Thymus (tissue), 11 donors: ENCODE measurements around the gene CPT2. TPM values are rescaled to one million over a fixed set of nuclear protein-coding genes. Genes with fewer than 3 reads are reported as not detected.

Experiments used
- DNase-seq, 9 donors: peaks; one replicate each; pipeline ENCODE4 v3.0.0-alpha.2; 2013; ENCODE audit warnings: low spot score in 9 of 9, low read depth in 6 of 9, missing footprints in 1 of 9
- H3K27ac ChIP-seq, 2 donors: one replicate each; pipeline ENCODE4 v1.5.1; 2013; ENCODE audit warnings: control low read depth in 1 of 2, low read depth in 1 of 2, low read length in 1 of 2, mild to moderate bottlenecking in 1 of 2, moderate library complexity in 1 of 2
- H3K27me3 ChIP-seq, 2 donors: one replicate each; pipeline ENCODE4 v1.5.1; 2013; ENCODE audit warnings: low read length in 1 of 2; ENCODE audit not compliant: control insufficient read depth in 2 of 2, insufficient read depth in 1 of 2
- H3K36me3 ChIP-seq, 2 donors: one replicate each; pipeline ENCODE4 v1.5.1; 2013; ENCODE audit warnings: low read length in 1 of 2, mild to moderate bottlenecking in 1 of 2, moderate library complexity in 1 of 2; ENCODE audit not compliant: control insufficient read depth in 2 of 2, insufficient read depth in 2 of 2
- H3K4me1 ChIP-seq, 2 donors: one replicate each; pipeline ENCODE4 v1.5.1; 2013; ENCODE audit warnings: low read length in 2 of 2; ENCODE audit not compliant: control insufficient read depth in 2 of 2, insufficient read depth in 2 of 2
- H3K4me3 ChIP-seq, 2 donors: one replicate each; pipeline ENCODE4 v1.5.1; 2013; ENCODE audit warnings: low read length in 2 of 2, control low read depth in 1 of 2, mild to moderate bottlenecking in 1 of 2
- H3K9me3 ChIP-seq, 2 donors: one replicate each; pipeline ENCODE4 v1.5.1; 2013; ENCODE audit warnings: low read length in 1 of 2, mild to moderate bottlenecking in 1 of 2; ENCODE audit not compliant: control insufficient read depth in 2 of 2, insufficient read depth in 1 of 2
- WGBS: extraction: QIAGEN DNeasy Blood & Tissue Kit; methylation state at CpG from one replicate; pipeline ENCODE4 v1.1.7; 2013; 5-methylcytosine and 5-hydroxymethylcytosine counted together
- polyA plus RNA-seq: library from polyadenylated mRNA; stranded (reverse); fragments of 200-250 nt; gene quantifications from one replicate; pipeline ENCODE4 v1.2.3, GENCODE V29; 2013
- total RNA-seq: library from RNA; stranded (reverse); fragments of 120-200 nt; gene quantifications from one replicate; pipeline ENCODE4 v1.2.4, GENCODE V29; 2013
- donor health status: healthy.

The CPT2 gene
- total and polyA plus RNA-seq, 2 donors, result 15.5 to 17.0 TPM

GRCh38 chr1:53158900-53159299 lies 37.7 kb upstream of the CPT2 start:
- no peaks in the 10 kb centered on the region for H3K9me3 ChIP-seq
- no peak overlapping the region for H3K4me3 ChIP-seq
- no peaks in the 10 kb centered on the region for H3K27me3 ChIP-seq
- no peaks in the 10 kb centered on the region for H3K36me3 ChIP-seq
- 97% methylated on average over 1 of the region's 1 CpG for WGBS
- H3K4me1 ChIP-seq, result no peaks in the 10 kb centered on the region
- no peak for DNase-seq
- H3K27ac ChIP-seq, result no peak overlapping the region

- H3K4me3 ChIP-seq, result no peak overlapping the region
- no peak overlapping the region for H3K27ac ChIP-seq
- no peaks in the 10 kb centered on the region for H3K36me3 ChIP-seq
- H3K4me1 ChIP-seq, result no peaks in the 10 kb centered on the region
- WGBS, result 93% methylated on average over 2 of the region's 2 CpGs
- no peaks in the 10 kb centered on the region for H3K9me3 ChIP-seq
- DNase-seq, result no peak
- no peaks in the 10 kb centered on the region for H3K27me3 ChIP-seq
Measured at GRCh38 chr1:53160924-53161378, 35.7 kb upstream of the CPT2 start.

- WGBS, result 86% methylated on average over 5 of the region's 5 CpGs
- no peak for DNase-seq
- Histone ChIP-seq H3K9me3 (no peaks in the 10 kb centered on the region), H3K4me3 (no peak overlapping the region), H3K27me3 (peaks cover 0 to 2% of the 10 kb centered on the region in 2 donors), H3K27ac (no peak overlapping the region), H3K4me1 (no peaks in the 10 kb centered on the region), H3K36me3 (no peaks in the 10 kb centered on the region)
Measured at GRCh38 chr1:53162621-53163020, 34.0 kb upstream of the CPT2 start.

- H3K4me1 ChIP-seq, result no peaks in the 10 kb centered on the region
- DNase-seq, result no peak
- 89% methylated on average over 10 of the region's 10 CpGs for WGBS
- H3K9me3 ChIP-seq, result no peaks in the 10 kb centered on the region
- H3K27ac ChIP-seq, result no peak overlapping the region
- no peaks in the 10 kb centered on the region for H3K36me3 ChIP-seq
- peaks cover 0 to 2% of the 10 kb centered on the region in 2 donors for H3K27me3 ChIP-seq
- H3K4me3 ChIP-seq, result no peak overlapping the region
Measured at GRCh38 chr1:53163291-53163768, 33.3 kb upstream of the CPT2 start.

GRCh38 chr1:53165408-53165961 lies 31.1 kb upstream of the CPT2 start:
- Histone ChIP-seq H3K27me3 (peaks cover 0 to 2% of the 10 kb centered on the region in 2 donors), H3K27ac (no peak overlapping the region), H3K4me1 (no peaks in the 10 kb centered on the region), H3K4me3 (no peak overlapping the region), H3K9me3 (no peaks in the 10 kb centered on the region), H3K36me3 (no peaks in the 10 kb centered on the region)
- DNase-seq, result no peak
- WGBS, result 94% methylated on average over 5 of the region's 5 CpGs

GRCh38 chr1:53166366-53166765 lies 30.3 kb upstream of the CPT2 start:
- peaks cover 0 to 2% of the 10 kb centered on the region in 2 donors for H3K27me3 ChIP-seq
- DNase-seq, result no peak
- 94% methylated on average over 6 of the region's 6 CpGs for WGBS
- H3K27ac ChIP-seq, result no peak overlapping the region
- H3K4me3 ChIP-seq, result no peak overlapping the region
- no peaks in the 10 kb centered on the region for H3K9me3 ChIP-seq
- H3K36me3 ChIP-seq, result no peaks in the 10 kb centered on the region
- H3K4me1 ChIP-seq, result no peaks in the 10 kb centered on the region

GRCh38 chr1:53166912-53167311 lies 29.7 kb upstream of the CPT2 start:
- H3K36me3 ChIP-seq, result no peaks in the 10 kb centered on the region
- DNase-seq, result no peak
- 88% methylated on average over 8 of the region's 8 CpGs for WGBS
- no peak overlapping the region for H3K4me3 ChIP-seq
- H3K4me1 ChIP-seq, result no peaks in the 10 kb centered on the region
- no peak overlapping the region for H3K27ac ChIP-seq
- no peaks in the 10 kb centered on the region for H3K9me3 ChIP-seq
- peaks cover 0 to 2% of the 10 kb centered on the region in 2 donors for H3K27me3 ChIP-seq

- H3K27ac ChIP-seq, result no peak overlapping the region
- H3K9me3 ChIP-seq, result no peaks in the 10 kb centered on the region
- no peaks in the 10 kb centered on the region for H3K4me1 ChIP-seq
- no peaks in the 10 kb centered on the region for H3K36me3 ChIP-seq
- no peaks in the 10 kb centered on the region for H3K27me3 ChIP-seq
- no peak overlapping the region for H3K4me3 ChIP-seq
- WGBS, result 47% methylated on average over 6 of the region's 6 CpGs
- DNase-seq, result no peak
Measured at GRCh38 chr1:53172426-53173128, 24.0 kb upstream of the CPT2 start.

GRCh38 chr1:53174971-53175913 lies 21.4 kb upstream of the CPT2 start:
- no peak overlapping the region for H3K27ac ChIP-seq
- no peak for DNase-seq
- WGBS, result 87% methylated on average over 10 of the region's 10 CpGs

More at GRCh38 chr1:53174971-53175913, 21.4 kb upstream of the CPT2 start:
- Histone ChIP-seq H3K4me3 (no peak overlapping the region), H3K9me3 (no peaks in the 10 kb centered on the region), H3K27me3 (no peaks in the 10 kb centered on the region), H3K4me1 (no peaks in the 10 kb centered on the region), H3K36me3 (no peaks in the 10 kb centered on the region)
